Measurements from ENCODE around the gene RAP2A. TPM values are rescaled to one million over a fixed set of nuclear protein-coding genes. Genes with fewer than 3 reads are reported as not detected.

Gene RAP2A
- total and polyA plus RNA-seq, 12 donors: 4.2 to 31.0 (median 20.4) TPM

DNA sequence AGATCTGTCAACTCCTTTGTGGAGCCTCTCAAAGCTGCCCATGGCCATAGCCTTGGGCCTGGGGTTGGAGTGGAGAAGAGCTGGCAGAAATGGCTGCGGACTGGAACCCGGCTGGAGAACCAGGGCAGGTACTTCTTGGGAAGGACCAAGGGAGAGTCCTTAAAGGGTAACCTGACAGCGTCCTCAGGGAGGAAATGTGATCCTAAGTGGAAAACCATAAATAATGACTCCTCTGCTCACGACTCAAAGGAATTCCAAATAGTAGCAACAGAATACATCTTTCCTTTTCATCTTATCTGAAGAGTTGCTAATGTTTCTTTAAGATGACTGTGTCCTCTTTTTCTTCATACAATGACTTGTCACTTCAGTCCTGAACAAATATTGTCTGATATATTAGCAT lies 41.0 kb downstream of the RAP2A start:
- intact Hi-C loops (cut with DNase I): no loop called here
- H3K27ac ChIP-seq: peak overlapping the region in 3 of 10 donors; percentile 28 to 48 (median 45)
- WGBS, 2 donors: 60 to 62% methylated on average over 4 of the region's 4 CpGs

DNA sequence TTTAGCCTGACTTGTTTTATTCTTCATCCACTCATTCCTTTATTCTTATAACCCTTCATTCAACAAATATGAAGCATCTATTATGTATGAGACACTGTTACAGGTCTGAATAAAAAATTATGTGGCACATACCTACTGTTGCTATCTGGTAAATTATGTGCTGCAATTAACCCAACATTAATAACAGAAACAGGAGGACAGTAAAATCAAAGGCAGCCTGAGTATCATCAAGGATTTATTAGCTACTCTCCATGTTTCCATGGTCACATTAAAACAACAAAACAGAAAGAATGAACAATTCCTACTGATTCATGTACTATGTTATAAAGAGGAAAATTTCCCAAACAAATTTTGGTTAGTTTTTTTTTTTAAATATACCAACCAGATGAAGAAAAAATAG lies 43.9 kb downstream of the RAP2A start:
- no peak for DNase-seq
- ATAC-seq: no peak
- Histone ChIP-seq H3K36me3 (no peaks in the 10 kb centered on the region), H3K27me3 (no peaks in the 10 kb centered on the region), H3K27ac (no peak overlapping the region), H3K4me1 (peaks cover 0 to 20% (median 6%) of the 10 kb centered on the region in 9 donors), H3K9me3 (no peaks in the 10 kb centered on the region), H3K4me3 (no peak overlapping the region)
- intact Hi-C loops (cut with DNase I): no loop called here
- no peak for TF ChIP-seq CTCF (IDR thresholded peaks at IDR 0.05)

More for the DNA sequence above, 41.0 kb downstream of the RAP2A start:
- no peak for TF ChIP-seq CTCF (IDR thresholded peaks at IDR 0.05)
- DNase-seq: no peak
- Histone ChIP-seq H3K4me3 (no peak overlapping the region), H3K36me3 (no peaks in the 10 kb centered on the region), H3K27me3 (no peaks in the 10 kb centered on the region), H3K9me3 (no peaks in the 10 kb centered on the region), H3K4me1 (peaks cover 0 to 20% (median 6%) of the 10 kb centered on the region in 9 donors)
- ATAC-seq: no peak

GRCh38 chr13:97478247-97478646 lies 44.3 kb downstream of the RAP2A start:
- intact Hi-C loops (cut with DNase I): no loop called here
- Histone ChIP-seq H3K9me3 (no peaks in the 10 kb centered on the region), H3K27ac (no peak overlapping the region), H3K4me1 (peaks cover 0 to 20% (median 6%) of the 10 kb centered on the region in 9 donors), H3K27me3 (no peaks in the 10 kb centered on the region), H3K36me3 (no peaks in the 10 kb centered on the region), H3K4me3 (no peak overlapping the region)
- no peak for ATAC-seq
- no peak for DNase-seq
- WGBS, 2 donors: 91 to 97% methylated on average over 2 of the region's 2 CpGs
- TF ChIP-seq CTCF (IDR thresholded peaks at IDR 0.05): no peak

GRCh38 chr13:97483465-97483864 lies 49.5 kb downstream of the RAP2A start:
- H3K27me3 ChIP-seq: no peaks in the 10 kb centered on the region
- no peaks in the 10 kb centered on the region for H3K9me3 ChIP-seq
- TF ChIP-seq CTCF (IDR thresholded peaks at IDR 0.05): no peak
- H3K4me1 ChIP-seq: peaks cover 0 to 4% (median 0%) of the 10 kb centered on the region in 9 donors
- intact Hi-C loops (cut with DNase I): loop anchor here in 1 of 10 donors (5.0 kb wide), 1 partner anchor 39 kb away; no protein-coding TSS in a partner anchor
- no peaks in the 10 kb centered on the region for H3K36me3 ChIP-seq
- WGBS, 2 donors: 95 to 100% methylated on average over 1 of the region's 1 CpG
- ATAC-seq (no peak), DNase-seq (no peak)
- H3K4me3 ChIP-seq: no peak overlapping the region
- no peak overlapping the region for H3K27ac ChIP-seq

All from heart right ventricle (tissue), 16 donors.